SK-N-SH (cell line): ENCODE results near the gene IL1R2. TPM values are rescaled to one million over a fixed set of nuclear protein-coding genes. Genes with fewer than 3 reads are reported as not detected.

Source experiments
- CTCF ChIA-PET: fragments of 300-600, 350-600 bp; formaldehyde crosslinking; extraction: SDS; loops from one replicate; lab custom pipeline; 2021; lab: Yijun Ruan, JAX
- POLR2A ChIA-PET: fragments of 350-600 bp; sonication (Branson Sonifier 250); formaldehyde crosslinking; extraction: SDS; loops from one replicate; lab custom pipeline; 2020; ENCODE audit warnings: antibody characterized with exemption, inconsistent platforms; lab: Yijun Ruan, JAX
- DNase-seq: peaks from one replicate; pipeline ENCODE4 v3.0.0; 2012
- H2AFZ ChIP-seq: fragments of 200-600 bp; sonication (generic); 2 replicates; pipeline ENCODE4 v1.8.1; 2016; ENCODE audit warnings: antibody characterized with exemption, mild to moderate bottlenecking, low read depth
- H3F3A ChIP-seq: fragments of 200-600 bp; sonication (generic); replicated peaks from 2 replicates; pipeline ENCODE3; 2016; ENCODE audit warnings: antibody characterized with exemption, mild to moderate bottlenecking; ENCODE audit not compliant: insufficient read depth
- H3K27ac ChIP-seq, 2 experiments: fragments of 200-500 bp in 1 of 2; fragments of 200-600 bp in 1 of 2; sonication (Bioruptor generic) in 1 of 2; sonication (generic), shearing (Covaris generic) in 1 of 2; 2 replicates each; pipeline versions ENCODE4 v1.5.1 to v1.6.1; 2014 to 2016; ENCODE audit warnings: low read depth in 2 of 2, inconsistent platforms in 1 of 2, low read length in 1 of 2, mild to moderate bottlenecking in 1 of 2, mixed read lengths in 1 of 2
- H3K27me3 ChIP-seq: fragments of 200-600 bp; sonication (generic), shearing (Covaris generic); 2 replicates; pipeline ENCODE4 v1.6.1; 2016; ENCODE audit warnings: mixed run types; ENCODE audit not compliant: insufficient read depth
- H3K36me3 ChIP-seq, 2 experiments: fragments of 200-500 bp in 1 of 2; fragments of 200-600 bp in 1 of 2; sonication (Bioruptor generic) in 1 of 2; sonication (generic) in 1 of 2; replicated peaks in 1 of 2; 2 replicates each; pipeline versions ENCODE3 to v1.5.1; 2014 to 2016; ENCODE audit warnings: low read length in 1 of 2, mild to moderate bottlenecking in 1 of 2; ENCODE audit not compliant: insufficient read depth in 2 of 2, control insufficient read depth in 1 of 2
- H3K4me1 ChIP-seq, 2 experiments: fragments of 200-500 bp in 1 of 2; fragments of 200-600 bp in 1 of 2; sonication (Bioruptor generic) in 1 of 2; sonication (generic), shearing (Covaris generic) in 1 of 2; 2 replicates each; pipeline versions ENCODE4 v1.5.1 to v1.6.1; 2014 to 2016; ENCODE audit warnings: low read depth in 1 of 2, low read length in 1 of 2, mixed run types in 1 of 2; ENCODE audit not compliant: insufficient read depth in 2 of 2, control insufficient read depth in 1 of 2
- H3K4me2 ChIP-seq: fragments of 200-600 bp; sonication (generic), shearing (Covaris generic); 2 replicates; pipeline ENCODE4 v1.6.1; 2017; ENCODE audit warnings: mixed run types
- H3K4me3 ChIP-seq, 2 experiments: fragments of 200-500 bp in 1 of 2; fragments of 200-600 bp in 1 of 2; sonication (Bioruptor generic) in 1 of 2; sonication (generic), shearing (Covaris generic) in 1 of 2; 2 replicates each; pipeline versions ENCODE4 v1.5.1 to v1.8.1; 2014 to 2016; ENCODE audit warnings: low read depth in 2 of 2, inconsistent platforms in 1 of 2, low read length in 1 of 2, mild to moderate bottlenecking in 1 of 2, mixed read lengths in 1 of 2, moderate library complexity in 1 of 2
- H3K79me2 ChIP-seq: fragments of 200-600 bp; sonication (generic); 2 replicates; pipeline ENCODE4 v1.8.1; 2017; ENCODE audit warnings: mild to moderate bottlenecking; ENCODE audit not compliant: insufficient read depth
- H3K9ac ChIP-seq: fragments of 200-600 bp; sonication (generic); 2 replicates; pipeline ENCODE4 v1.6.1; 2017; ENCODE audit warnings: mixed run types
- H3K9me2 ChIP-seq: fragments of 200-600 bp; sonication (generic); 2 replicates; pipeline ENCODE4 v1.6.1; 2017; ENCODE audit warnings: mixed run types
- H3K9me3 ChIP-seq: fragments of 200-600 bp; sonication (generic); 2 replicates; pipeline ENCODE4 v1.6.1; 2017; ENCODE audit warnings: mixed run types, mild to moderate bottlenecking, moderate library complexity
- H4K20me1 ChIP-seq: fragments of 200-600 bp; sonication (generic); 2 replicates; pipeline ENCODE4 v1.6.1; 2017; ENCODE audit warnings: mild to moderate bottlenecking, mixed run types; ENCODE audit not compliant: insufficient read depth
- CHD2 ChIP-seq: fragments of 150-350 bp; IDR thresholded peaks from 2 replicates; pipeline ENCODE4 v1.6.1; 2018; ENCODE audit warnings: low read length; ENCODE audit not compliant: partially characterized antibody
- CTCF ChIP-seq: fragments of 200-600 bp; sonication (generic); IDR thresholded peaks from 2 replicates; pipeline ENCODE4 v1.6.1; 2017; ENCODE audit warnings: antibody characterized with exemption, mild to moderate bottlenecking, moderate library complexity
- ELF1 ChIP-seq: IDR thresholded peaks from 2 replicates; pipeline ENCODE4 v1.4.0; 2012
- EP300 ChIP-seq, 2 experiments: IDR thresholded peaks; 2 replicates each; pipeline versions ENCODE4 v1.4.0 to v1.6.1; 2012; ENCODE audit warnings: borderline replicate concordance in 1 of 2, low read depth in 1 of 2, low read length in 1 of 2
- FOSL2 ChIP-seq: IDR thresholded peaks from 2 replicates; pipeline ENCODE4 v1.4.0; 2012; ENCODE audit warnings: low read depth, mild to moderate bottlenecking, moderate library complexity, borderline replicate concordance
- FOXJ3 ChIP-seq: sonication (generic); formaldehyde crosslinking; IDR thresholded peaks from 2 replicates; pipeline ENCODE4 v1.5.1; 2020; ENCODE audit warnings: mild to moderate bottlenecking, missing genetic modification reagents
- GABPA ChIP-seq: IDR thresholded peaks from 2 replicates; pipeline ENCODE4 v1.4.0; 2012; ENCODE audit warnings: low read depth, mild to moderate bottlenecking
- GATA2 ChIP-seq: sonication (generic); formaldehyde crosslinking; IDR thresholded peaks from 2 replicates; pipeline ENCODE4 v1.5.0; 2020; ENCODE audit warnings: mild to moderate bottlenecking, missing genetic modification reagents
- IRF3 ChIP-seq: fragments of 150-350 bp; IDR thresholded peaks from 2 replicates; pipeline ENCODE4 v1.6.1; 2016; ENCODE audit warnings: mild to moderate bottlenecking, low read depth, low read length
- JUND ChIP-seq: IDR thresholded peaks from 2 replicates; pipeline ENCODE4 v1.4.0; 2012
- MAX ChIP-seq: IDR thresholded peaks from 2 replicates; pipeline ENCODE4 v1.4.0; 2012; ENCODE audit warnings: low read depth
- MEF2A ChIP-seq: IDR thresholded peaks from 2 replicates; pipeline ENCODE4 v1.4.0; 2012; ENCODE audit warnings: low read depth, borderline replicate concordance
- PBX3 ChIP-seq: IDR thresholded peaks from 2 replicates; pipeline ENCODE4; 2012
- RAD21 ChIP-seq: IDR thresholded peaks from 2 replicates; pipeline ENCODE4 v1.6.1; 2012; ENCODE audit warnings: mild to moderate bottlenecking, low read length
- RCOR1 ChIP-seq: fragments of 150-350 bp; IDR thresholded peaks from 2 replicates; pipeline ENCODE4 v1.6.1; 2017; ENCODE audit warnings: antibody characterized with exemption, low read length
- SIN3A ChIP-seq: IDR thresholded peaks from 2 replicates; pipeline ENCODE4 v1.6.1; 2012; ENCODE audit warnings: low read depth, mild to moderate bottlenecking, low read length, moderate library complexity, borderline replicate concordance
- SMC3 ChIP-seq: IDR thresholded peaks from 2 replicates; pipeline ENCODE4 v1.6.1; 2012; ENCODE audit warnings: low read depth, low read length, improper control_type of control experiment
- TAF1 ChIP-seq: IDR thresholded peaks from 2 replicates; pipeline ENCODE4 v1.6.1; 2012; ENCODE audit warnings: low read depth, mild to moderate bottlenecking, low read length, moderate library complexity, borderline replicate concordance
- TCF12 ChIP-seq: IDR thresholded peaks from 2 replicates; pipeline ENCODE4 v1.4.0; 2012
- YY1 ChIP-seq: IDR thresholded peaks from 2 replicates; pipeline ENCODE4 v1.4.0; 2012; ENCODE audit warnings: low read depth, mild to moderate bottlenecking
- WGBS: methylation state at CpG from one replicate; pipeline ENCODE4 v1.1.6; 2017; ENCODE audit warnings: low lambda C conversion rate; 5-methylcytosine and 5-hydroxymethylcytosine counted together
- polyA plus RNA-seq, 3 experiments: library from polyadenylated mRNA; depleted of rRNA; stranded (reverse); fragments of >200 nt; gene quantifications; 2 replicates each; pipeline ENCODE4 v1.2.3, GENCODE V29; 2012

Gene IL1R2
- polyA plus RNA-seq, 1 of the 3 experiments (the other 2 are of a cell fraction), result 0.16 TPM

- 78% methylated on average over 8 of the region's 8 CpGs for WGBS
- Histone ChIP-seq H3K9ac (no peak overlapping the region), H4K20me1 (no peaks in the 10 kb centered on the region), H3K27me3 (no peaks in the 10 kb centered on the region), H3F3A (peaks cover 14% of the 10 kb centered on the region), H3K9me3 (no peaks in the 10 kb centered on the region), H3K4me3 (no peak overlapping the region), H3K9me2 (no peaks in the 10 kb centered on the region), H3K79me2 (no peaks in the 10 kb centered on the region), H3K4me2 (no peak overlapping the region), H2AFZ (no peak overlapping the region), H3K4me1 (no peaks in the 10 kb centered on the region; a peak in 1 of 4 replicates), H3K36me3 (no peaks in the 10 kb centered on the region), H3K27ac (no peak overlapping the region)
- no peak for DNase-seq
- CTCF ChIA-PET, result interaction anchor here (1.0 kb wide), 2 partner anchors 12 to 33 kb away, joined by 3 to 4 read pairs; no protein-coding TSS in a partner anchor
- POLR2A ChIA-PET, result no interaction called here
- TF ChIP-seq GATA2 (CRISPR knock-in tag) (no peak), YY1 (no peak), TAF1 (no peak), FOSL2 (no peak), CTCF (no peak), FOXJ3 (no peak), CHD2 (no peak), SIN3A (no peak), ELF1 (no peak), TCF12 (no peak), SMC3 (no peak), RCOR1 (no peak), PBX3 (no peak), MEF2A (no peak), RAD21 (no peak)
Observed at GRCh38 chr2:102053096-102053495, 61.3 kb downstream of the IL1R2 start.

GRCh38 chr2:102055346-102055990 is 63.7 kb downstream of the IL1R2 start:
- Histone ChIP-seq H3K9me2 (no peaks in the 10 kb centered on the region), H3K4me3 (no peak overlapping the region), H3F3A (peaks cover 9% of the 10 kb centered on the region), H3K27me3 (no peaks in the 10 kb centered on the region), H3K4me1 (no peaks in the 10 kb centered on the region; a peak in 1 of 4 replicates), H2AFZ (no peak overlapping the region), H3K79me2 (no peaks in the 10 kb centered on the region), H3K36me3 (no peaks in the 10 kb centered on the region), H3K9ac (no peak overlapping the region), H3K9me3 (no peaks in the 10 kb centered on the region), H3K27ac (peak overlapping the region in 1 of 2 experiments; percentile 24; a peak in 1 of 4 replicates), H3K4me2 (no peak overlapping the region), H4K20me1 (no peaks in the 10 kb centered on the region)
- TF ChIP-seq EP300 (IDR thresholded peaks at IDR 0.05; ENCODE audit: borderline replicate concordance in 1 of 2, low read depth in 1 of 2, low read length in 1 of 2) (no peak), RCOR1 (no peak), CTCF (no peak), JUND (no peak), IRF3 (no peak), MAX (no peak), RAD21 (no peak), YY1 (no peak), FOXJ3 (no peak), GABPA (no peak), SMC3 (no peak)
- POLR2A ChIA-PET, result no interaction called here
- WGBS, result 84% methylated on average over 5 of the region's 5 CpGs
- CTCF ChIA-PET, result interaction anchor here (1.1 to 2.4 kb wide), 2 partner anchors 9 to 35 kb away, joined by 3 to 8 read pairs; no protein-coding TSS in a partner anchor
- DNase-seq, result no peak
